Keratinocyte (primary cell): Measurements from ENCODE around the gene MIEF1.

Source experiments
- EZH2 ChIP-seq: IDR thresholded peaks from one replicate; pipeline ENCODE4 v1.6.1; 2012; ENCODE audit warnings: inconsistent platforms, mild to moderate bottlenecking, low read length, moderate library complexity
- TF ChIP-seq, protein P1 (sequence below), 3 experiments: IDR thresholded peaks in 1 of 3; conservative IDR thresholded peaks in 1 of 3; optimal IDR thresholded peaks in 1 of 3; 2 replicates in 2 of 3; 3 replicates in 1 of 3; pipeline versions ENCODE3 to v1.5.1; 2011; ENCODE audit warnings: low read length in 3 of 3, mild to moderate bottlenecking in 3 of 3, moderate library complexity in 2 of 3, control low read depth in 1 of 3, inconsistent platforms in 1 of 3; ENCODE audit not compliant: insufficient read depth in 2 of 3; ENCODE audit errors: extremely low read depth in 1 of 3

DNA sequence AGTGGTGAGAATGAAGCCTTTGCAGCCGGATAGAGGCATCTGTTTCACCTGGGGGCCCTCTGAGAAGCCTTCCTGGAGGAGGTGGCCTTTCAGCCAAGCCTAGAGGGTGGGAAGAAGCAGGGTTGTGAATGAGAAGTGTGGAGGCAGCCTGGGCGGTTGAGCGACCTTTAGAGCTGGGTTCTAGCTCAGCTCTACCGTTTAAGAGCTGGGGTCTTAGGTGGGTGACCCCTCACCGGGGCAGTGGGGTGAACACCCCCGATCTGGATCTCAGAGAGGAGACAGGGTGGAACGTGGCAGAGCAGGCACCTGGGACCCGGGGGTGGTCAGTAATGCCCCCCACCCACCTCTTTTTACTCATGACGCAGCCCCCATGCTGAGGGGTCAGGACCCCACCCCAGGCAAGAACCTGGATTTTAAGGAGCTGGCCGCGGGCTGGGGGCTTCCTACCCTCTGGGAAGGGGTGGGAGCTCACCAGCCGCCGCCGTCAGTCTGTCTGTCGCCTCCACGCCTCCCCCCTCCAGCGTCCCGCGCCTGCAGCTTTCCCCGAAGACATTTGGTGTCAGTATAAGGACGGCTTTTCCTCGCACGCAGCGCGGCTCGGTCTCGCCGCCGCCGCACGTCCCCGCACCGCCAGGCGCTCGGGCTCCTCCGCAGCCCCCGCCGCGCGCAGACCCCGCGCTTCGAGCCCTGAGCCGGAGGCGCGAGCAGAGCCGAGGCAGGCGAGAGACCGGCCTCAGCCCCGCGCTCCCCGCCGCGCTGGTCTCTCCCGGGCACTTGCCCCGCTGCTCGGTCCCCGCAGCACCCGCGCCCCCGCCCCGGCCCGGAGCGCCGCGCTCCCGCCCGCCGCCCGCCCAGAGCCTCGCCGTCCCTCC is 55.1 kb downstream of the MIEF1 start:
- TF ChIP-seq, protein P1, sequence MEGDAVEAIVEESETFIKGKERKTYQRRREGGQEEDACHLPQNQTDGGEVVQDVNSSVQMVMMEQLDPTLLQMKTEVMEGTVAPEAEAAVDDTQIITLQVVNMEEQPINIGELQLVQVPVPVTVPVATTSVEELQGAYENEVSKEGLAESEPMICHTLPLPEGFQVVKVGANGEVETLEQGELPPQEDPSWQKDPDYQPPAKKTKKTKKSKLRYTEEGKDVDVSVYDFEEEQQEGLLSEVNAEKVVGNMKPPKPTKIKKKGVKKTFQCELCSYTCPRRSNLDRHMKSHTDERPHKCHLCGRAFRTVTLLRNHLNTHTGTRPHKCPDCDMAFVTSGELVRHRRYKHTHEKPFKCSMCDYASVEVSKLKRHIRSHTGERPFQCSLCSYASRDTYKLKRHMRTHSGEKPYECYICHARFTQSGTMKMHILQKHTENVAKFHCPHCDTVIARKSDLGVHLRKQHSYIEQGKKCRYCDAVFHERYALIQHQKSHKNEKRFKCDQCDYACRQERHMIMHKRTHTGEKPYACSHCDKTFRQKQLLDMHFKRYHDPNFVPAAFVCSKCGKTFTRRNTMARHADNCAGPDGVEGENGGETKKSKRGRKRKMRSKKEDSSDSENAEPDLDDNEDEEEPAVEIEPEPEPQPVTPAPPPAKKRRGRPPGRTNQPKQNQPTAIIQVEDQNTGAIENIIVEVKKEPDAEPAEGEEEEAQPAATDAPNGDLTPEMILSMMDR (optimal IDR thresholded peaks at IDR 0.05 in 1 of 3, IDR thresholded peaks at IDR 0.05 in 1 of 3, conservative IDR thresholded peaks at IDR 0.05 in 1 of 3; ENCODE audit: extremely low read depth in 1 of 3, insufficient read depth in 2 of 3, low read length in 3 of 3), result peak in 2 of 3 experiments; percentile 8 to 70
- peak; percentile 96 for TF ChIP-seq EZH2
